Esophagus muscularis mucosa (tissue), 4 donors: Measurements from ENCODE around the gene MATK. TPM values are rescaled to one million over a fixed set of nuclear protein-coding genes. Genes with fewer than 3 reads are reported as not detected.

Source experiments
- DNase-seq: peaks from one replicate; pipeline ENCODE4 v3.0.0-alpha.2; 2017; ENCODE audit errors: extremely low spot score
- H3K27ac ChIP-seq, 4 donors: fragments of 200-600 bp; sonication (generic); replicated peaks in 1 of 4; 1 replicate in 3 of 4; 2 replicates in 1 of 4; pipeline ENCODE4 v1.5.1; 2016 to 2019; ENCODE audit warnings: mild to moderate bottlenecking in 1 of 4
- H3K27me3 ChIP-seq, 4 donors: fragments of 200-600 bp; sonication (generic); one replicate each; pipeline versions ENCODE4 v1.5.1 to v1.6.0; 2016 to 2019
- H3K36me3 ChIP-seq, 4 donors: fragments of 200-600 bp; sonication (generic); one replicate each; pipeline ENCODE4 v1.5.1; 2016 to 2019
- H3K4me1 ChIP-seq, 4 donors: fragments of 200-600 bp; sonication (generic); one replicate each; pipeline ENCODE4 v1.5.1; 2016 to 2019
- H3K4me3 ChIP-seq, 4 donors: fragments of 200-600 bp; sonication (generic); 1 replicate in 2 of 4; 2 replicates in 2 of 4; pipeline ENCODE4 v1.5.1; 2016 to 2019; ENCODE audit warnings: mild to moderate bottlenecking in 4 of 4, moderate library complexity in 1 of 4
- H3K9me3 ChIP-seq, 4 donors: fragments of 200-600 bp; sonication (generic); 1 replicate in 3 of 4; 2 replicates in 1 of 4; pipeline ENCODE4 v1.5.1; 2016 to 2019
- CTCF ChIP-seq, 3 experiments: fragments of 200-600 bp in 2 of 3; fragments of 450-650 bp in 1 of 3; sonication (generic) in 2 of 3; IDR thresholded peaks; one replicate each; pipeline ENCODE4 v1.5.1; 2017 to 2019; ENCODE audit warnings: antibody characterized with exemption in 3 of 3, mild to moderate bottlenecking in 2 of 3, moderate library complexity in 1 of 3
- EP300 ChIP-seq: sonication (generic); formaldehyde crosslinking; IDR thresholded peaks from one replicate; pipeline ENCODE4 v1.6.1; 2017; ENCODE audit warnings: antibody characterized with exemption
- POLR2A ChIP-seq: fragments of 450-650 bp; IDR thresholded peaks from one replicate; pipeline ENCODE4 v1.6.1; 2017; ENCODE audit warnings: antibody characterized with exemption, moderate library complexity, mild to moderate bottlenecking, low read depth
- POLR2AphosphoS5 ChIP-seq, 2 donors: sonication (generic); formaldehyde crosslinking; IDR thresholded peaks; one replicate each; pipeline ENCODE4 v1.6.1; 2017; ENCODE audit warnings: antibody characterized with exemption in 2 of 2
- WGBS: methylation state at CpG from one replicate; pipeline ENCODE4 v1.1.5; 2018; 5-methylcytosine and 5-hydroxymethylcytosine counted together
- intact Hi-C: fragments of 100-400 bp; cut with DNase I; formaldehyde crosslinking; loops from one replicate; pipeline ENCODE4 v1.15.1; 2023
- total RNA-seq, 4 donors: library from RNA; depleted of rRNA; stranded (reverse); fragments of >200 nt; gene quantifications; one replicate each; pipeline versions ENCODE4 v1.1.0 to v1.2.1, GENCODE V29; 2016

Gene MATK
- total RNA-seq, 4 donors from 2014 or later: 0.13 to 2.9 (median 1.8) TPM

- intact Hi-C loops: no loop called here
- Histone ChIP-seq H3K27ac (no peak overlapping the region), H3K4me1 (peaks cover 6 to 14% (median 8%) of the 10 kb centered on the region in 4 donors), H3K4me3 (no peak overlapping the region), H3K27me3 (peaks cover 0 to 22% (median 0%) of the 10 kb centered on the region in 4 donors), H3K9me3 (no peaks in the 10 kb centered on the region), H3K36me3 (no peaks in the 10 kb centered on the region)
- DNase-seq: no peak
- 85% methylated on average over 15 of the region's 26 CpGs for WGBS
- TF ChIP-seq POLR2AphosphoS5 (IDR thresholded peaks at IDR 0.05) (no peak), CTCF (IDR thresholded peaks at IDR 0.05) (no peak), POLR2A (no peak), EP300 (no peak)
Measured at GRCh38 chr19:3809881-3810707, 23.9 kb upstream of the MATK start.

GRCh38 chr19:3808420-3809143 is 22.4 kb upstream of the MATK start:
- intact Hi-C loops: no loop called here
- no peak overlapping the region for H3K27ac ChIP-seq
- H3K4me3 ChIP-seq: no peak overlapping the region
- 84% methylated on average over 18 of the region's 33 CpGs for WGBS
- TF ChIP-seq CTCF (IDR thresholded peaks at IDR 0.05) (no peak), EP300 (no peak), POLR2A (no peak), POLR2AphosphoS5 (IDR thresholded peaks at IDR 0.05) (no peak)
- no peaks in the 10 kb centered on the region for H3K9me3 ChIP-seq
- H3K4me1 ChIP-seq: peaks cover 6 to 12% (median 8%) of the 10 kb centered on the region in 4 donors
- no peak for DNase-seq
- H3K27me3 ChIP-seq: peaks cover 0 to 30% (median 0%) of the 10 kb centered on the region in 4 donors
- no peaks in the 10 kb centered on the region for H3K36me3 ChIP-seq

- Histone ChIP-seq H3K4me1 (peaks cover 0 to 6% (median under 1%) of the 10 kb centered on the region in 4 donors), H3K4me3 (no peak overlapping the region), H3K36me3 (no peaks in the 10 kb centered on the region), H3K9me3 (no peaks in the 10 kb centered on the region), H3K27me3 (peaks cover 0 to 36% (median 0%) of the 10 kb centered on the region in 4 donors), H3K27ac (no peak overlapping the region)
- TF ChIP-seq POLR2AphosphoS5 (IDR thresholded peaks at IDR 0.05) (no peak), EP300 (no peak), CTCF (IDR thresholded peaks at IDR 0.05) (no peak)
- 94% methylated on average over 28 of the region's 35 CpGs for WGBS
- no peak for DNase-seq
- intact Hi-C loops: no loop called here
Measured at GRCh38 chr19:3807574-3808354, 21.6 kb upstream of the MATK start.

GRCh38 chr19:3807131-3807480 is 20.9 kb upstream of the MATK start:
- TF ChIP-seq POLR2AphosphoS5 (IDR thresholded peaks at IDR 0.05) (no peak), POLR2A (no peak), EP300 (no peak), CTCF (IDR thresholded peaks at IDR 0.05) (no peak)
- intact Hi-C loops: no loop called here
- 84% methylated on average over 19 of the region's 19 CpGs for WGBS
- H3K27me3 ChIP-seq: peaks cover 0 to 35% (median 0%) of the 10 kb centered on the region in 4 donors
- no peak overlapping the region for H3K4me3 ChIP-seq
- no peaks in the 10 kb centered on the region for H3K9me3 ChIP-seq
- peaks cover 0 to 6% (median under 1%) of the 10 kb centered on the region in 4 donors for H3K4me1 ChIP-seq
- H3K27ac ChIP-seq: no peak overlapping the region
- DNase-seq: no peak
- H3K36me3 ChIP-seq: no peaks in the 10 kb centered on the region
